GM19023 (cell line): ENCODE measurements around the gene FCER1A.
"Not testable (repeated sequence)": the region's sequence is repeated elsewhere in the genome, so short reads cannot be mapped to it uniquely, and the experiment has no call there.

Experiments used
- ATAC-seq: cut with Tn5 transposase; IDR thresholded peaks from one replicate; pipeline ENCODE4 v1.9.1; 2021; ENCODE audit warnings: mild to moderate bottlenecking, moderate library complexity; ENCODE audit not compliant: unreplicated experiment

The FCER1A gene

DNA sequence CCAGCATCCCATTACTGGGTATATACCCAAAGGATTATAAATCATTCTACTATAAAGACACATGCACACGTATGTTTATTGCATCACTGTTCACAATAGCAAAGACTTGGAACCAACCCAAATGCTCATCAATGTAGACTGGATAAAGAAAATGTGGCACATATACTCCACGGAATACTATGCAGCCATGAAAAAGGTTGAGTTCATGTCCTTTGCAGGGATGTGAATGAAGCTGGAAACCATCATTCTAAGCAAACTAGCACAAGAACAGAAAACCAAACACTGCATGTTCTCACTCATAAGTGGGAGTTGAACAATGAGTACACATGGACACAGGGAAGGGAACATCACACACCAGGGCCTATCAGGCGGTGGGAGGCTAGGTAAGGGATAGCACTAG lies 47.2 kb downstream of the FCER1A start:
- ATAC-seq, result not testable (repeated sequence)

DNA sequence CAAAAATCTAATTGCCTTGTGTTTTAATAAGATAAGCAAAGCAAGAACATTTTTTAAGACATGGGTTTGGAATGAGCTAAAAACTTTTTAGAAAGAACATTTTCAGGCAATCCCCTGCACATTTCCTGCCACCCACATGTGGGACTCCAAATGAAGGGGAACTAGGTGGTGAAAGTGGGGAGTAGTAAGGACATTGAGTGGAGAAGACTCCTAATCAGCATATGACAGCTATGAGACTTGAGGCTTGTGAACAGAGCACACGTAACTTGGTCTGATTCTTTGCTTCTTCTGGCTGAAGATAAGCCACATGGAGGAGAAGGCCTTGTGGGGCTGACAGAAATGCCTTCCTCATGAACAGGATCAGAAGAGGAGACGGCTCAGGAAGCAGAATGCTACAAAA lies 50.3 kb downstream of the FCER1A start:
- no peak for ATAC-seq
